ENCODE data around the gene DBN1.

DNA sequence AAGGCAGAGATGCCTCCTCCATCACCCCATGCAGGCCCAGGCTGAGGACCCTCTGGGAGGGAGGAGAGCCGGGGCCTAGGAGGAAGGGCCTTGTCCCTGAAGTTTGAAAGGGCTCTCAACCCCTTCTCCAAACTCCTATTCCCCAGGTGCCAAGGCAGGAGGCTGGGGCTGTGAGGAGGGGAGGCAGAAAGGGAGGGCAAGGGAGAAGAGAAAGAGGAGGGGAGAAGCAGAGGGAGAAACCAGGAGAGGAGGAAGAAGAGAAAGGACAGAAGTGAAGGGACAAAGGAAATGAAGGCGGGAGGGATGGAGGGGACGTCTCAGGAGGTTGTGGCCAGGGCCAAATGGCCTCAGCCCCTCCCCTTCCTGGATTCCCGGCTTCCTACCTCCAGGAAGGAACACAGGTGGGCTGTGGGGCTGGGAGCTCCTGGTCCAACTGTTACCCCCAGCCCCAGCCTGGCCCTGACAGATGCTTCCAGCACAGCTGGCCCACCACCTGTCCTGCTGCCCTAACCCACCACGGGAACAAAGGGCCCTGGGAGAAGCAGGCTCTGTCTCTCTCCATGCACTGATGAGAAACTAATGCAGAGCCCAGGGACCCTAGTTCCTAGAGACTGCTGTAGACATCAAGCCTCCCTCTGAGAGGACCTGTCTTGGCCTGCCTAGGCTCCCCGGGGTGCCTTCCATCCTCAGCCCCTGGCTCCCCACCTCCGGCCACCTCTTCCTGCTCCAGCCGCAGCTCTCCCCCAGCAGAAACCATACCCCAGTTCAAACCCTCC lies 3.5 kb downstream of the DBN1 start:
- no peak for TF ChIP-seq TAF1 (IDR thresholded peaks at IDR 0.05; ENCODE audit: borderline replicate concordance, insufficient read depth, low read length)
- TF ChIP-seq POLR2AphosphoS5 (IDR thresholded peaks at IDR 0.05; ENCODE audit: low read depth, low read length), result no peak
- TF ChIP-seq SIN3A (IDR thresholded peaks at IDR 0.05; ENCODE audit: borderline replicate concordance, insufficient read depth, low read length), result no peak
- TF ChIP-seq, protein P1, sequence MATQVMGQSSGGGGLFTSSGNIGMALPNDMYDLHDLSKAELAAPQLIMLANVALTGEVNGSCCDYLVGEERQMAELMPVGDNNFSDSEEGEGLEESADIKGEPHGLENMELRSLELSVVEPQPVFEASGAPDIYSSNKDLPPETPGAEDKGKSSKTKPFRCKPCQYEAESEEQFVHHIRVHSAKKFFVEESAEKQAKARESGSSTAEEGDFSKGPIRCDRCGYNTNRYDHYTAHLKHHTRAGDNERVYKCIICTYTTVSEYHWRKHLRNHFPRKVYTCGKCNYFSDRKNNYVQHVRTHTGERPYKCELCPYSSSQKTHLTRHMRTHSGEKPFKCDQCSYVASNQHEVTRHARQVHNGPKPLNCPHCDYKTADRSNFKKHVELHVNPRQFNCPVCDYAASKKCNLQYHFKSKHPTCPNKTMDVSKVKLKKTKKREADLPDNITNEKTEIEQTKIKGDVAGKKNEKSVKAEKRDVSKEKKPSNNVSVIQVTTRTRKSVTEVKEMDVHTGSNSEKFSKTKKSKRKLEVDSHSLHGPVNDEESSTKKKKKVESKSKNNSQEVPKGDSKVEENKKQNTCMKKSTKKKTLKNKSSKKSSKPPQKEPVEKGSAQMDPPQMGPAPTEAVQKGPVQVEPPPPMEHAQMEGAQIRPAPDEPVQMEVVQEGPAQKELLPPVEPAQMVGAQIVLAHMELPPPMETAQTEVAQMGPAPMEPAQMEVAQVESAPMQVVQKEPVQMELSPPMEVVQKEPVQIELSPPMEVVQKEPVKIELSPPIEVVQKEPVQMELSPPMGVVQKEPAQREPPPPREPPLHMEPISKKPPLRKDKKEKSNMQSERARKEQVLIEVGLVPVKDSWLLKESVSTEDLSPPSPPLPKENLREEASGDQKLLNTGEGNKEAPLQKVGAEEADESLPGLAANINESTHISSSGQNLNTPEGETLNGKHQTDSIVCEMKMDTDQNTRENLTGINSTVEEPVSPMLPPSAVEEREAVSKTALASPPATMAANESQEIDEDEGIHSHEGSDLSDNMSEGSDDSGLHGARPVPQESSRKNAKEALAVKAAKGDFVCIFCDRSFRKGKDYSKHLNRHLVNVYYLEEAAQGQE (IDR thresholded peaks at IDR 0.05; ENCODE audit: insufficient read depth in 1 of 2, low read depth in 2 of 2, low read length in 2 of 2), result no peak
- TF ChIP-seq FOXP2 (optimal IDR thresholded peaks at IDR 0.05; ENCODE audit: borderline replicate concordance, extremely low read depth, extremely low read length, insufficient read depth), result no peak
